Measurements from ENCODE around the gene EI24.
A peak's percentile ranks its signal among the peaks of the same experiment; 100 is the strongest.

EI24 gene

DNA sequence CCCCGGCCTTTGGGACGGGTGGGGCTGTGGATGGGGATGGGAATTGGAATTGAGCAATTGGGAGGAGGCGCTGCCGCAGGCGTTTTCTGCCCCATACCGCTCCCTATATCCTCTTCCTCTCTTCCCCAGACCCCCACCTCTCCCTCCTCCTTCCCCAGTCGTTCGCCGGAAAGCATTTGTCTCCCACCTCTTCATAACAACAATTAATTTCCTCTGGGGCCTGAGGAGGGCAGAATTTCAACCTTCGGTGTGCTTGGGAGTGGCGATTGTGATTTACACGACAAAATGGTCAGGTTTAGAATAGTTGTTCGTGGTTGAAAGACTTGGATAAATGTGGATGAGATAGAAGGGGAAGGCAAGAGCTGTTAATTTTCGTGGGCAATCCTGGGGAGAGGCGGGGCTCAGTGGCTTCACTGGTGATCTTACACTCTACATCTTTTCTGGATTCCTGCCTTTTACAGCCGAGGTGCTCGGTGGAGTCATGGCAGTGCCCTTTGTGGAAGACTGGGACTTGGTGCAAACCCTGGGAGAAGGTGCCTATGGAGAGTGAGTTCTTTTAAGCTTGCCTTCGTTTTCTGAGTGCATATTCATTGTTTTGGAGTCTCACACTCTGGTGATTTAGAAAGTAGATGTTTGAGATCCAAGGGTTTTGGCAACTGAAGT lies 57.1 kb downstream of the EI24 start:
- Histone ChIP-seq H3K4me3 (replicated peaks; ENCODE audit: insufficient read depth, low read length) (peak overlapping the region; percentile 93), H3K27ac (replicated peaks) (peak overlapping the region; percentile 85)
- peak; percentile 48 to 64 for DNase-seq (ENCODE audit: low read depth in 1 of 2, low spot score in 1 of 2)

DNA sequence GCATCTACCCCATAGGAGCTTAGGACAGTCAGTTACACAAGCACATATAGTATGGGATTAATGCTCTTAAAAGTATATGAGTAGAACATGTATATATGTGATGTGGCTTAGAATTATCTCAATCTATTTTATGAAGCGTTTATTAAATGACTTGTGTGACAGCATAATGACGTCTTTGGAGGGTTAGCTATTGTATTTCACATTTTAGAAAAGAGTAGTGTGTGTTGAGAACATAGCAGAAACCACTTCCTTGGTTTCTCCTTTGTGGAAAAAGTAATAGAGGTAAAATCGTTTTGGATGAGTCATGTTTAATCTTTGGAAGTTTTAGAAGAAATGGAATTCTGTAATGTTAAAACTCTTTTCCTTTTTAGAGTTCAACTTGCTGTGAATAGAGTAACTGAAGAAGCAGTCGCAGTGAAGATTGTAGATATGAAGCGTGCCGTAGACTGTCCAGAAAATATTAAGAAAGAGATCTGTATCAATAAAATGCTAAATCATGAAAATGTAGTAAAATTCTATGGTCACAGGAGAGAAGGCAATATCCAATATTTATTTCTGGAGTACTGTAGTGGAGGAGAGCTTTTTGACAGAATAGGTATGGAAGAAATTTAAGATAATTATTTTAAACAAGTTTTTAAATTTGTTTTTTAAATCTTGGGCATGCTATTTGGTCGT lies 58.1 kb downstream of the EI24 start:
- no peaks in the 10 kb centered on the region for H3K27me3 ChIP-seq (ENCODE audit: insufficient read depth, poor library complexity, severe bottlenecking)
- TF ChIP-seq GABPA (IDR thresholded peaks at IDR 0.05; ENCODE audit: low read depth) (no peak), SPI1 (IDR thresholded peaks at IDR 0.05; ENCODE audit: borderline replicate concordance, low read depth) (no peak), POLR2AphosphoS5 (IDR thresholded peaks at IDR 0.05; ENCODE audit: low read depth) (no peak)
- TF ChIP-seq, protein P1, sequence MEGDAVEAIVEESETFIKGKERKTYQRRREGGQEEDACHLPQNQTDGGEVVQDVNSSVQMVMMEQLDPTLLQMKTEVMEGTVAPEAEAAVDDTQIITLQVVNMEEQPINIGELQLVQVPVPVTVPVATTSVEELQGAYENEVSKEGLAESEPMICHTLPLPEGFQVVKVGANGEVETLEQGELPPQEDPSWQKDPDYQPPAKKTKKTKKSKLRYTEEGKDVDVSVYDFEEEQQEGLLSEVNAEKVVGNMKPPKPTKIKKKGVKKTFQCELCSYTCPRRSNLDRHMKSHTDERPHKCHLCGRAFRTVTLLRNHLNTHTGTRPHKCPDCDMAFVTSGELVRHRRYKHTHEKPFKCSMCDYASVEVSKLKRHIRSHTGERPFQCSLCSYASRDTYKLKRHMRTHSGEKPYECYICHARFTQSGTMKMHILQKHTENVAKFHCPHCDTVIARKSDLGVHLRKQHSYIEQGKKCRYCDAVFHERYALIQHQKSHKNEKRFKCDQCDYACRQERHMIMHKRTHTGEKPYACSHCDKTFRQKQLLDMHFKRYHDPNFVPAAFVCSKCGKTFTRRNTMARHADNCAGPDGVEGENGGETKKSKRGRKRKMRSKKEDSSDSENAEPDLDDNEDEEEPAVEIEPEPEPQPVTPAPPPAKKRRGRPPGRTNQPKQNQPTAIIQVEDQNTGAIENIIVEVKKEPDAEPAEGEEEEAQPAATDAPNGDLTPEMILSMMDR (IDR thresholded peaks at IDR 0.05; ENCODE audit: insufficient read depth, low read length) = no peak
- TF ChIP-seq, protein P2, sequence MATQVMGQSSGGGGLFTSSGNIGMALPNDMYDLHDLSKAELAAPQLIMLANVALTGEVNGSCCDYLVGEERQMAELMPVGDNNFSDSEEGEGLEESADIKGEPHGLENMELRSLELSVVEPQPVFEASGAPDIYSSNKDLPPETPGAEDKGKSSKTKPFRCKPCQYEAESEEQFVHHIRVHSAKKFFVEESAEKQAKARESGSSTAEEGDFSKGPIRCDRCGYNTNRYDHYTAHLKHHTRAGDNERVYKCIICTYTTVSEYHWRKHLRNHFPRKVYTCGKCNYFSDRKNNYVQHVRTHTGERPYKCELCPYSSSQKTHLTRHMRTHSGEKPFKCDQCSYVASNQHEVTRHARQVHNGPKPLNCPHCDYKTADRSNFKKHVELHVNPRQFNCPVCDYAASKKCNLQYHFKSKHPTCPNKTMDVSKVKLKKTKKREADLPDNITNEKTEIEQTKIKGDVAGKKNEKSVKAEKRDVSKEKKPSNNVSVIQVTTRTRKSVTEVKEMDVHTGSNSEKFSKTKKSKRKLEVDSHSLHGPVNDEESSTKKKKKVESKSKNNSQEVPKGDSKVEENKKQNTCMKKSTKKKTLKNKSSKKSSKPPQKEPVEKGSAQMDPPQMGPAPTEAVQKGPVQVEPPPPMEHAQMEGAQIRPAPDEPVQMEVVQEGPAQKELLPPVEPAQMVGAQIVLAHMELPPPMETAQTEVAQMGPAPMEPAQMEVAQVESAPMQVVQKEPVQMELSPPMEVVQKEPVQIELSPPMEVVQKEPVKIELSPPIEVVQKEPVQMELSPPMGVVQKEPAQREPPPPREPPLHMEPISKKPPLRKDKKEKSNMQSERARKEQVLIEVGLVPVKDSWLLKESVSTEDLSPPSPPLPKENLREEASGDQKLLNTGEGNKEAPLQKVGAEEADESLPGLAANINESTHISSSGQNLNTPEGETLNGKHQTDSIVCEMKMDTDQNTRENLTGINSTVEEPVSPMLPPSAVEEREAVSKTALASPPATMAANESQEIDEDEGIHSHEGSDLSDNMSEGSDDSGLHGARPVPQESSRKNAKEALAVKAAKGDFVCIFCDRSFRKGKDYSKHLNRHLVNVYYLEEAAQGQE (IDR thresholded peaks at IDR 0.05; ENCODE audit: insufficient replicate concordance, low read depth) = no peak
- no peak for DNase-seq (ENCODE audit: low read depth in 1 of 2, low spot score in 1 of 2)
- H3K4me3 ChIP-seq (replicated peaks; ENCODE audit: insufficient read depth, low read length) = peak overlapping the region; percentile 93
- no peak overlapping the region; the same call in 1 of the 2 replicates for H3K27ac ChIP-seq (replicated peaks)

More for the DNA sequence above, 57.1 kb downstream of the EI24 start:
- H3K27me3 ChIP-seq (ENCODE audit: insufficient read depth, poor library complexity, severe bottlenecking) = no peaks in the 10 kb centered on the region
- TF ChIP-seq POLR2AphosphoS5 (IDR thresholded peaks at IDR 0.05; ENCODE audit: low read depth) (no peak), GABPA (IDR thresholded peaks at IDR 0.05; ENCODE audit: low read depth) (no peak), SPI1 (IDR thresholded peaks at IDR 0.05; ENCODE audit: borderline replicate concordance, low read depth) (no peak)
- TF ChIP-seq, protein P2 (IDR thresholded peaks at IDR 0.05; ENCODE audit: insufficient replicate concordance, low read depth) = no peak
- TF ChIP-seq, protein P1 (IDR thresholded peaks at IDR 0.05; ENCODE audit: insufficient read depth, low read length) = no peak

All from HL-60 (cell line).